Left cardiac atrium (tissue), 4 donors: ENCODE data around the gene CACNA1B. TPM values are rescaled to one million over a fixed set of nuclear protein-coding genes. Genes with fewer than 3 reads are reported as not detected.
A peak's percentile ranks its signal among the peaks of the same experiment; 100 is the strongest.
"Not testable (repeated sequence)": the region's sequence is repeated elsewhere in the genome, so short reads cannot be mapped to it uniquely, and the experiment has no call there.

ENCODE experiments used
- ATAC-seq, 2 donors: fragments of 200-7000 bp; cut with Tn5 transposase; one replicate each; pipeline ENCODE4 v1.9.1; 2020; ENCODE audit warnings: mild to moderate bottlenecking in 2 of 2, moderate library complexity in 2 of 2
- DNase-seq: peaks from one replicate; pipeline ENCODE4 v3.0.0-alpha.2; 2020
- intact Hi-C, 2 donors: fragments of 100-400 bp; cut with DNase I; formaldehyde crosslinking; loops; one replicate each; pipeline versions ENCODE4 v1.14.1 to v1.15.1; 2022 to 2023
- total RNA-seq, 2 donors: library from RNA; stranded (reverse); fragmentation: NEBNext Ultra II Directional; extraction: Animal tissue kit (Norgen Biotek cat#: 25700); gene quantifications; one replicate each; pipeline ENCODE4 v1.2.1, GENCODE V29; 2021
- donor health status: DM: no; HTN: yes; CAD: no.
- donor health status: DM: no; HTN: yes; CAD: no; lungs with severe emphysema.
- donor health status: DM: yes; HTN: yes; CAD: no.
- donor health status: Dilated cardiomyopathy.

The CACNA1B gene
- total RNA-seq, 2 donors from 2014 or later: 0.39 to 0.56 TPM

DNA sequence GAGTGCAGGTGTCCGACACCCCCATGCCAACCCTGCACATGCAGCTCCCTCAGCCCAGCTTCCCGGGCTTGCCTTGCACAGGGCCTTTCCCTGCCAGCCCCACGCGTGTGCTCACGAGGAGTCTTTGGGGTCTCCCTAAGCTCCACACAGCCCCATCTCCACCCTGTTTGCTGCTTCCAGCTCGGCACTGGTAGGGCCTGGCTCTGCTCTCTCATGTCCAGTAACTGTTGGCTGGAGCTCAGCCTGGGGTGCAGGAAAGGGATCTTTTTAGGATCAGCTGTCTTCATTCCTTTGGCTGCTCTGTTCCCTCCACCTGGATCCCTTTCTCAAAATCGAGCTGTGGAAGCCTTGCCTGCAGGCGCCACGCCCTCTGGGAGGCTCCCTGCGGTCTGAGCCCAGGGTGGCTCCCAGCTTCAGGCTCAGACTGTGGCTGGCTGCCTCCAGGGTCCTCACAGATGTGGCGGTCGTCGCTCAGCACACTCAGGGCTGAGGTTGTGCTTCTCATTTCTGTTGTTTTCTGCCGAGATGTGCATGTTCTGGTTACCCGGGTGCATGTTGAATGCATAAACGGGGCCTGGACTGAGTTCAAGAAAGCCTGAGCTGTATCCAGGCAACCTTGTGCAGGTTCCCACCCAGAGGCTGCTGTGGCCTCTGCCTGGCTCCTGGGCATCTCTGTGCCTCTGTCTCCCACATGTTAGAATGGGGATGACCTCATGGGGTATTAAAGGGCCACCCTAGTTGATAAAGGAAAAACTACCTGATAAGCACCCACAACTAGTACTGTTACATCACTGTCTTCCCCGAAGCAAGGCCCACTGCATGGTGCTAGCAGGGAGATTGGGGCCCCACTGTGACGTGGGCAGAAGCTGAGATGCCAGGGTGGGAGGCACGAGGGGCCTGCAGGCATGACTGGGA lies 4.3 kb downstream of the CACNA1B start:
- ATAC-seq (no peak), DNase-seq (no peak)
- intact Hi-C loops: no loop called here

- DNase-seq (no peak), ATAC-seq (no peak)
- intact Hi-C loops: no loop called here
Observed at GRCh38 chr9:137882506-137882821, 4.9 kb downstream of the CACNA1B start.

DNA sequence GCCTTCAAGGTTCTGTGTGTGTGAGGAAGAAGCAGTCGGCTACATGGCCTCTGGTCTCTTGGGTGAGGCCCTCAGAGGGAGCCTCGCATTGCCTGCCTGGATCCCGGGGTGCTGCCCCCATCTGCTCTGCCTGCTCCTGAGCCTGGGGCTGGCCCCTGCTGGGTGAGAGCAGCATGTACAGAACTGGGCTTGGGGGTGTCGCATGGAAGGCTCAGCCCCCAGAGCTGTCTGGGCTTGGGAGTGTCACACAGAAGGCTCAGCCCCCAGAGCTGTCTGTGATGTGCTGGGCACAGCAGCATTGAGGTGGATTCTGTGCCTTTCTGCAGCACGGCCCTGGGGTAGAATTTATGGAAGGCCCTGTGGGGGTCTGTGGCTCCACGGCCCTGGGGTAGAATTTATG lies 6.4 kb downstream of the CACNA1B start:
- intact Hi-C loops, ATAC-seq, DNase-seq: not testable (repeated sequence)

GRCh38 chr9:137884547-137884946 lies 7.0 kb downstream of the CACNA1B start:
- intact Hi-C loops, DNase-seq: not testable (repeated sequence)
- ATAC-seq: peak in 1 of 2 donors; percentile 31

DNA sequence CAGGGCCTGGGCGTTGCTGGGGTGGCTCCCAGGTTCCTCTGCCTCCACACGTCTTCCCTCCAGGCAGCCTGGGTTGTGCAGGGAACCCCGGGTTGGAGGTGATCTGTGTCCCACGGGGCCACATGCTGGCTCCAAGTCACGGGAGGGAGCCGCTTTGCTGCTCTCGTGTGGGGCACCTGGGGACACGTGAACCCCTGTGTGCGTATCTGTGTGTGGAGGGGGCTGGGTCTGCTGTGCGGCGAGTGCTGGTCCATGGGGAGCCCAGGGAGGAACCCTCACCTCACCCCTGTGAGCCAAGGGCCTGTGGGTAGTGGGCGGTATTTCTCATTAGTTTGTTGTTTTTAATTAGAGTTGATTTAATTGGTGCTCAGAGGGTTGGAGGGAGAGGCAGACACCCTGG lies 7.5 kb downstream of the CACNA1B start:
- intact Hi-C loops, DNase-seq, ATAC-seq: not testable (repeated sequence)

DNA sequence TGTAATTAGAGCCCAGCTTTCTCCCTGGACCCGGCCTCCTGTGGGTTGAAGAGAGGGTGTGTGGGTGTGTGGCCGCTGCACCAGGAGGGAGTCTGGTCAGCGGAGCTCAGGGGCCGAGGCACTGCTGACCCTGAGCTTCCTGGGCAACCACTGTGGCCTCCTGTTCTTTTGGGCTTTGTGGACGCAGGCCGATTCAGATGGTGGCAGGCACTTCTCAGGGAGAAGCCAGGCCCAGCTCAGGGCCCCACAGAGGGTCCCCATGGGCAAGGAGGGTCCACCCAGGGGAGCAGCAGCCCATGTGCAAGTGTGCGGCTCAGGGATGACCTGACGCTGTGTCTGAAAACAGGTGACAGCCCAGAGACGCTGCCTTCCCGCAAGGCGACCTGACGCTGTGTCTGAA lies 11.0 kb downstream of the CACNA1B start:
- ATAC-seq, DNase-seq, intact Hi-C loops: not testable (repeated sequence)

DNA sequence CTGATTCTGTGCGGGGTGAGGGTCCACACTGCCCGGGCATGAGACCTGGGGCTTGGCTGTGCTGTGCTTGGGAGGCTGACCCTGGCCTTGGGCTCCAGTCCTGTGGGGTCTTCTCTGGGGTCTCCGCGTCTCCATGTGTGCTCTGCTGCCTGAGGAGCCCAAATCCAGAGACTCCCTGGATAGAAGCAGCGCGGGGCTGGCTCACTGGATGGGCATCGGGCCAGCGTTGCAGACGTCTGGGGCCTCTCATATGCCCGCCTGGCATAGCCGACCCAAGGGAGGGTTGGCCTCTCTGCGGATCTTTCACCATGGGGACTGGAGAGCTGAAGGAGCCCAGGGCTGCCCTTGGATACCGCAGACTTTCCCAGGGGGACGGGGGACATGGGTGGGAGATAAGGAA lies 12.4 kb downstream of the CACNA1B start:
- intact Hi-C loops, DNase-seq, ATAC-seq: not testable (repeated sequence)

- DNase-seq, ATAC-seq: not testable (repeated sequence)
Observed at GRCh38 chr9:137890768-137891587, 13.4 kb downstream of the CACNA1B start.

DNA sequence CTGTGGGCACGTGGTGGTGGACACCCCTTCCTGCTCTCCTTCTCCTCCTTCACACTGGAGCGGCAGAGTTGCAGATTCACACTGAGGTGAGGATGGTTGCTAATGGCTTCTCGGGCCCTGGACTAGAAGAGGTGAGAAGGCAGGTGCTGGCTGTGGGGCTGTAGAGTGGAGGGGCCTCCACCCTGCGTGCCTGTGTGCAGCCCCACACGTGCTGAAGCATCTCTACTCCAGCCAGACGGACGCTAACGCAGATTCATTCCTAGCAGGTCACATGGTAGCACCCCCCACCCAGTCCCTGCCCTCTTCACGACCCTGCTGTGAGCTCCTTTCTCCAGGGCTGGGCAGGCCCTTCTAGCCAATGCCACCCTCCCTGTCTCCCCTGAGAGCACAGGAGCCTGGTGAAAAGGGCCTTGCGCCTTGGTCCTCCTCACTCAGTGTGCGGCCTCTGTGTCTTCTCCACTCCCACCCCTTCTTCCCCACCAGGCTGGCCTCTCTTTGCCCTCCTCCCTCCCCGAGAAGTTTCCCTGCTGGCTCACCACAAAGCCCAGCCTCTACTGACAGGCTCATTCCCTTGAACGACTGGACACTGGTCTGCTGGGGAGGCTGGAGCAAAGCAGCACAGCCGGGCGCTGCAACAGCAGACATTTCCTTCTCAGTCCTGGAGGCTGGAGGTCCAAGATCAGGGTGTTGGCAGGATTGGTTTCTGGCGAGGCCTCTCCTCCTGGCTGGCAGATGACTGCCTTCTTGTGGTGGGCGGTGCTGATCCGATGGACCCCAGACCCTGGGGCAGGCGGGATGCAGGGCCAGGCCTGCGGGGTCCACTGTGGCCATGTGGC lies 14.2 kb downstream of the CACNA1B start:
- intact Hi-C loops: no loop called here
- ATAC-seq: no peak
- DNase-seq: no peak

More at GRCh38 chr9:137890768-137891587, 13.4 kb downstream of the CACNA1B start:
- intact Hi-C loops: not testable (repeated sequence)

DNA sequence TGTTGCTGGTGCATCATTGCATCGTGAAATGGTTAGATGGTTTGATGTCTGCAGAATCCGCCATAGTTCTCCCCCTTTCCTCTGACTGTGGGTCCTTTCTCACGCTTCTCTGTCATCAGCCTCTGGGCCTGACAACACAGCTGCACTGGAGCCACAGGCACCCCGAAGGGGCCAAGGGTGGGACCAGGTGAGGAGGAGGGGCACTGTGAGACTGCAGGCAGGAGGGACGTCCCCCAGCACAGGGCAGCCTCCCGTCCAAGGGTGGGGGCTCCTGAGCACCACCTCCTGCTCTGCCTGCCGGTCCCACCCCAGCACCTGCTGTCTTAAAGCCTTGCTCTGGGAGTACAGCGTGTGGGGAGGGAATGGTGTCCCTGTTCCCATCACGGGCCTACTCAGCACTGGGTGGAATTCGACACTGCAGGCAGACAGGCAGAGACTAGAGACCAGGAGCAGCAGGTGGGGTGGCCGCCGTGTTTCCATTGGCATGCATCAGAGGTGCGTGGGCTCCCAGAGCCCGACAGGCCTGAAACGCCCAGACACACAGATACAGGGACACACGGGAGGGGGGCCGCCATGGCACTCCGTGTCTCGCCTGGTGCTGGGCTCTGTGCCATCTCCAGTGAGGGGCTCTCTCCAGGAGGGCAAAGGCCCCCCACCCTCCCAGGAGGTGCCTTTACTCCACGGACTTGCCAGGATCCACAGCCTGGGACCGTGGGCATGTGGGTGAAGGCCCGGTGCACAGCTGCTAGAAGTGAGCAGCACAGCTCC lies 15.0 kb downstream of the CACNA1B start:
- intact Hi-C loops: no loop called here
- no peak for DNase-seq
- ATAC-seq: no peak

- no peak for DNase-seq
- no peak for ATAC-seq
- intact Hi-C loops: no loop called here
Observed at GRCh38 chr9:137893670-137894069, 16.1 kb downstream of the CACNA1B start.

DNA sequence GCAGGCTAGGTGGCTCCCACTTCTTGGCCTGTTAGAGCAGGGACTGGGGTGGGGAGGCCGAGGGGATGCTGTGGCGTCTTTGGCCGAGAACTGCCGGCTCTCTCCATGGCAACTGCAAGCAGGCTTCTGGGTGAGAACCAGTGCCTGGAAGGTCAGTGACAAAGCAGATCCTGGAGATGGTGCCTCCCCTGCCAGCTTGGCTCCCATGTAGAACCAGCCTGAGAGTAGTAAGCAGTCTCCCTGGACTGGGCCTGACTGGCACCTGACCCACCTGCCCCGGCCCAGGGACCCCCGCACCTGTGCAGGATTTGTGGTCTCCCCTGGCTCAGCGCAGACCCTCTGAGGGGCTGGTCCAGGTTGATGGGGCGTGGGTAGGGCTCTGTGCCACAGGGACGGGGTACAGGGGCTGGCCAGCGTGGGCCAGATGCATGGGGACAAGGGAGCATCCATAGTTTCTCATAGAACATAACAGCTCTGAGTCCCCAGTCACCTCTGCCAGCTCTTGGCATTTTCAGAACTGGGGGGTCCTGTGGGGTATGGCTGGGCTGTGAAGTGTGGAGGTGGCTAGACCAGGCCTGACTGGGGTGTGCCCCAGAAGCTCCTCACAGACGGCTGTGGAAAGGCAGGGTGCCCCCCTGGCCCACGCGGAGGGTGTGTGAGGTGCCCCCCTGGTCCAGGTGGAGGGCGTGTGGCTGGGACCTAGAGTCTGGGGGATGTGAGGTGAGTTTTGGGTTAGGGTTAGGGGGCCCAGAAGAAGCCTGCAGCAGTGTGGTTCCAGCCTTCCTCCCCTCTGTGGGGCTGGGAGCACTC lies 22.2 kb downstream of the CACNA1B start:
- ATAC-seq (no peak), DNase-seq (no peak)
- intact Hi-C loops: no loop called here

GRCh38 chr9:137900584-137901310 lies 23.2 kb downstream of the CACNA1B start:
- DNase-seq: no peak
- intact Hi-C loops: no loop called here
- no peak for ATAC-seq

- DNase-seq: no peak
- ATAC-seq: no peak
- intact Hi-C loops: no loop called here
Observed at GRCh38 chr9:137902646-137903045, 25.1 kb downstream of the CACNA1B start.

DNA sequence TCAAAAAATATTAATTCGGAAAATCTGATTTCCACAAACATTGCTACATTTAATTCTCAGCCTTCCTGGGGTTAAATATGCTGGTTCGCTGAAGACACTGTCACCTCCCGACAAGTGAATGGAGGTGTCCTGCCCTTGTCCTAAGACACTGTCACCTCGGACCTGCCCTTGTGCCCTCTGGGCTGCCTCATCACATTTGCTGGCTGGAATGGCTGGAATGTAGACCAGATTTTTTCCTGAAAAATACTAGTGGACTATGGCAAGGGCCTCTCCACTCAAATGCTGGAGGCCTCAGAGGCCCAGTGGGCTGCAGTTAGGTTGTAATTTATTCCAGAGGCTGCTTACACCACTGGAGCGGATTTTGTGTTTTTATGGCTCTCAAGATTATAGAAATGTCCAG lies 28.2 kb downstream of the CACNA1B start:
- DNase-seq (no peak), ATAC-seq (no peak)
- intact Hi-C loops: no loop called here

GRCh38 chr9:137907776-137908175 lies 30.2 kb downstream of the CACNA1B start:
- intact Hi-C loops: no loop called here
- DNase-seq (no peak), ATAC-seq (no peak)

GRCh38 chr9:137912671-137913070 lies 35.1 kb downstream of the CACNA1B start:
- ATAC-seq (no peak), DNase-seq (no peak)
- intact Hi-C loops: no loop called here
